Psoas muscle (tissue), 8 donors: ENCODE measurements around the gene TGM2. TPM values are rescaled to one million over a fixed set of nuclear protein-coding genes. Genes with fewer than 3 reads are reported as not detected.
A peak's percentile ranks its signal among the peaks of the same experiment; 100 is the strongest.

Source experiments
- ATAC-seq, 4 donors: fragments of 200-7000 bp; cut with Tn5 transposase; one replicate each; pipeline ENCODE4 v1.9.1; 2020; ENCODE audit warnings: moderate library complexity in 3 of 4, mild to moderate bottlenecking in 2 of 4
- DNase-seq, 2 donors: peaks; one replicate each; pipeline ENCODE4 v3.0.0-alpha.2; 2020
- H3K27ac ChIP-seq: fragments of 200-600 bp; one replicate; pipeline ENCODE4 v1.8.0; 2022
- H3K27me3 ChIP-seq, 3 donors: fragments of 200-600 bp in 1 of 3; one replicate each; pipeline versions ENCODE4 v1.6.1 to v1.8.0; 2013 to 2022; ENCODE audit warnings: low read length in 2 of 3, mild to moderate bottlenecking in 2 of 3, moderate library complexity in 1 of 3; ENCODE audit not compliant: insufficient read depth in 3 of 3
- H3K36me3 ChIP-seq, 2 donors: fragments of 200-600 bp in 1 of 2; one replicate each; pipeline versions ENCODE4 v1.6.1 to v1.8.0; 2013 to 2022; ENCODE audit warnings: low read depth in 1 of 2, mild to moderate bottlenecking in 1 of 2, moderate library complexity in 1 of 2; ENCODE audit not compliant: insufficient read depth in 1 of 2
- H3K4me1 ChIP-seq: fragments of 200-600 bp; one replicate; pipeline ENCODE4 v1.8.0; 2022
- H3K4me3 ChIP-seq: fragments of 200-600 bp; one replicate; pipeline ENCODE4 v1.8.0; 2022; ENCODE audit warnings: mild to moderate bottlenecking
- H3K9me3 ChIP-seq: fragments of 200-600 bp; one replicate; pipeline ENCODE4 v1.8.0; 2022
- WGBS, 3 donors: extraction: QIAGEN DNeasy Blood & Tissue Kit; methylation state at CpG; one replicate each; pipeline versions ENCODE4 v1.1.6 to v1.1.7; 2013; 5-methylcytosine and 5-hydroxymethylcytosine counted together
- intact Hi-C, 2 donors: fragments of 100-400 bp; cut with DNase I; formaldehyde crosslinking; loops; one replicate each; pipeline versions ENCODE4 v1.11.0 to v1.14.2; 2022
- polyA plus RNA-seq, 3 donors: library from polyadenylated mRNA; stranded (reverse); fragments of 200-250 nt; gene quantifications; one replicate each; pipeline ENCODE4 v1.2.3, GENCODE V29; 2013
- total RNA-seq, 4 donors: library from RNA; stranded (reverse); fragmentation: NEBNext Ultra II Directional in 2 of 4; extraction: Animal tissue kit (Norgen Biotek cat#: 25700) in 2 of 4; gene quantifications; one replicate each; pipeline versions ENCODE4 v1.2.1 to v1.2.4, GENCODE V29; 2021 to 2023
- TF ChIP-seq, protein P1 (sequence below): fragments of 200-600 bp; IDR thresholded peaks from one replicate; pipeline ENCODE4 v1.8.0; 2022; ENCODE audit warnings: antibody characterized with exemption
- donor health status: healthy with polysubstance abuse.
- donor health status: DM: no; HTN: no; CAD: no; lungs with moderate emphysema.
- donor health status: Bipolar disorder and iron deficiency.
- donor health status: healthy.
- donor health status: DM: yes; HTN: yes; CAD: no.
- donor health status: DM: no; HTN: no; CAD: no.
- donor health status: DM: no; HTN: no; CAD: no.
- donor health status: DM: yes; HTN: yes; CAD: no.

TGM2 gene
- total and polyA plus RNA-seq, 7 donors: 23.6 to 235 (median 117) TPM

- WGBS, 3 donors: 69 to 77% (median 71%) methylated on average over 8 of the region's 8 CpGs
- H3K27ac ChIP-seq: no peak overlapping the region
- ATAC-seq: no peak
- no peak overlapping the region for H3K4me3 ChIP-seq
- H3K27me3 ChIP-seq: peaks cover 0 to 20% (median 0%) of the 10 kb centered on the region in 3 donors
- TF ChIP-seq, protein P1, sequence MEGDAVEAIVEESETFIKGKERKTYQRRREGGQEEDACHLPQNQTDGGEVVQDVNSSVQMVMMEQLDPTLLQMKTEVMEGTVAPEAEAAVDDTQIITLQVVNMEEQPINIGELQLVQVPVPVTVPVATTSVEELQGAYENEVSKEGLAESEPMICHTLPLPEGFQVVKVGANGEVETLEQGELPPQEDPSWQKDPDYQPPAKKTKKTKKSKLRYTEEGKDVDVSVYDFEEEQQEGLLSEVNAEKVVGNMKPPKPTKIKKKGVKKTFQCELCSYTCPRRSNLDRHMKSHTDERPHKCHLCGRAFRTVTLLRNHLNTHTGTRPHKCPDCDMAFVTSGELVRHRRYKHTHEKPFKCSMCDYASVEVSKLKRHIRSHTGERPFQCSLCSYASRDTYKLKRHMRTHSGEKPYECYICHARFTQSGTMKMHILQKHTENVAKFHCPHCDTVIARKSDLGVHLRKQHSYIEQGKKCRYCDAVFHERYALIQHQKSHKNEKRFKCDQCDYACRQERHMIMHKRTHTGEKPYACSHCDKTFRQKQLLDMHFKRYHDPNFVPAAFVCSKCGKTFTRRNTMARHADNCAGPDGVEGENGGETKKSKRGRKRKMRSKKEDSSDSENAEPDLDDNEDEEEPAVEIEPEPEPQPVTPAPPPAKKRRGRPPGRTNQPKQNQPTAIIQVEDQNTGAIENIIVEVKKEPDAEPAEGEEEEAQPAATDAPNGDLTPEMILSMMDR: no peak
- no peaks in the 10 kb centered on the region for H3K4me1 ChIP-seq
- DNase-seq: no peak
- H3K36me3 ChIP-seq: no peaks in the 10 kb centered on the region
- no peaks in the 10 kb centered on the region for H3K9me3 ChIP-seq
- intact Hi-C loops: no loop called here
These were observed 13.0 kb upstream of the TGM2 start for GRCh38 chr20:38178065-38178491.

DNA sequence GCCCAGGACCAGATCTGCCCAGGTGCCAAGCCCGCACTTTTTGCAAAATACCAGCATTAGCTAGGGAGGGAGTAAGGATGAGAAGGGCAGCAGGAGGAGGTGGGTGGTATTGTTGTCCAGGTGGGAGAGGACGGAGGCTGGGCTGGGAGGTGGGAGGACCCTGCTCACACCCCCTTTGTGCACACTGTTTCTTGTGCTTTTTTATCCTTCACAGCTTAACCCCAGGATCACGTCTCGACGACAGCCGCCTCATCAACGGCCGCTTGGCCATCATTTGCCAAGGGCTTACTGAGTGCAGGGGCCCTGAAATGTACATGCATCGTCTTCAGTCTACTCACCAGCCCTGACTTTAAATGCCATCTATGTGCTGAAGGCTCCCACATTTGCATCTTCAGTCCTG, 12.1 kb upstream of the TGM2 start:
- DNase-seq (no peak), ATAC-seq (no peak)
- WGBS, 3 donors: 79 to 82% (median 80%) methylated on average over 9 of the region's 9 CpGs
- intact Hi-C loops: no loop called here
- TF ChIP-seq, protein P1: no peak
- Histone ChIP-seq H3K9me3 (no peaks in the 10 kb centered on the region), H3K36me3 (no peaks in the 10 kb centered on the region), H3K27ac (no peak overlapping the region), H3K4me1 (no peaks in the 10 kb centered on the region), H3K27me3 (peaks cover 0 to 20% (median 0%) of the 10 kb centered on the region in 3 donors), H3K4me3 (no peak overlapping the region)

DNA sequence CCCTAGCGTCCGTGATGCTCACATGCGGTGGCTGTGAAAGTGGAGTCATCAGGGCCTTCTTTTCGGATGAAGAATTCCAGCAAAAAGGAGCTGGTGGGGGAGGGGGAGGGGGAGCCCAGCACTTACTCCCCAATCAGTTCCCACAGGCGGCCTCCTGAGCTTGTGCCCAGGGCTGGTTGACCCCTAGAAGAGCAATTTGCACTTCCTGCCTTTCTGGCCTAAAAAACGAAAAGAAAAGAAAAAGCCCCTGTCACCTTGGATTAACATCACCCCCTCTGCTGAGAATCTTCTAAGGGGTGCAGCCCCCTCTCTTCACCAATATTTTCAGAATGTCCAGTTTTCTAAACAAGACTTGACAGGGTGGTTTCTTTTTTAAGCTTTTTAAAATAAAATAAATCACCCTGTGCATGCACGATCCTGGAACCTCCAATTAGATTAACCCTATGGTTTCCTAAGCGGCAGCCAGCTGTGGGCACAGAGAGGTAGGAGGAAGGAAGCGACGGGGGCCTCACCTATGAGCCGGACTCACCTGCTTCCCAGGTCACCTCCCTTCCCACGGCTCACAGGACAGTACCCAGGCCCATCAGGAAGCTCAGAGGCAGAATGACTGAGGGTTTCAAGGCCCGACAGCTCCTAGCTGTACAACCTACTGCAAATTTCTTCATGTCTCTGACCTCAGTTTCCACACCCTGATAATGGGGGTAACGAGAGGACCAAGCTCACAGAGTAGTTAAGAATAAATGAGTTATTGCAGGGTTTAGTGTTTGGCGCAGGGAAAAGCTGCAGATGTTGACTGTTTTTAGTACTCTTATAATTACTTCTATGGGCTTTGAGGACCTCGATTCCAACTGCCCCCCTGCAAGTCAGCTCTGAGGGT, 10.5 kb upstream of the TGM2 start:
- H3K27ac ChIP-seq: no peak overlapping the region
- intact Hi-C loops: no loop called here
- H3K4me3 ChIP-seq: no peak overlapping the region
- H3K36me3 ChIP-seq: no peaks in the 10 kb centered on the region
- H3K4me1 ChIP-seq: no peaks in the 10 kb centered on the region
- no peak for DNase-seq
- 68 to 75% (median 69%) methylated on average over 16 of the region's 16 CpGs for WGBS, 3 donors
- H3K27me3 ChIP-seq: peaks cover 0 to 20% (median 0%) of the 10 kb centered on the region in 3 donors
- TF ChIP-seq, protein P1: no peak
- no peaks in the 10 kb centered on the region for H3K9me3 ChIP-seq
- ATAC-seq: no peak

- intact Hi-C loops: loop anchor here in 1 of 2 donors (5.0 kb wide), 1 partner anchor 44 kb away; no protein-coding TSS in a partner anchor
- peak in 1 of 4 donors; percentile 38 for ATAC-seq
- Histone ChIP-seq H3K4me3 (no peak overlapping the region), H3K9me3 (no peaks in the 10 kb centered on the region), H3K27ac (no peak overlapping the region), H3K4me1 (peaks cover 6% of the 10 kb centered on the region), H3K27me3 (peaks cover 0 to 20% (median 0%) of the 10 kb centered on the region in 3 donors), H3K36me3 (no peaks in the 10 kb centered on the region)
- TF ChIP-seq, protein P1: no peak
- peak in 1 of 2 donors; percentile 51 for DNase-seq
- 43 to 52% (median 48%) methylated on average over 14 of the region's 14 CpGs for whole genome bisulfite sequencing, 3 donors
These were observed 8.4 kb upstream of the TGM2 start for GRCh38 chr20:38173237-38174156.
